ENCODE data around the gene OLA1. TPM values are rescaled to one million over a fixed set of nuclear protein-coding genes. Genes with fewer than 3 reads are reported as not detected.

OLA1 gene
- polyA plus RNA-seq, 1 experiment: 36.7 TPM

- POLR2A ChIA-PET: no interaction called here
- TF ChIP-seq CTCF (IDR thresholded peaks at IDR 0.05; ENCODE audit: insufficient read depth, low read depth, low read length): no peak
- H3K36me3 ChIP-seq (ENCODE audit: control insufficient read depth, insufficient read depth, low read length): 0 out of 2 replicates have a peak, but pooled peaks cover 1% of the 10 kb centered on the region
- H3K27me3 ChIP-seq (ENCODE audit: control insufficient read depth, insufficient read depth, low read length): no peaks in the 10 kb centered on the region
- no peak for DNase-seq (ENCODE audit: low read depth)
- CTCF ChIA-PET: interaction anchor here (1.6 kb wide), 1 partner anchor 20 kb away, joined by 4 read pairs; no protein-coding TSS in a partner anchor
- H3K4me3 ChIP-seq (ENCODE audit: low read depth, low read length): no peak overlapping the region
These were observed 110.2 kb downstream of the OLA1 start for GRCh38 chr2:174138161-174138560.

DNA sequence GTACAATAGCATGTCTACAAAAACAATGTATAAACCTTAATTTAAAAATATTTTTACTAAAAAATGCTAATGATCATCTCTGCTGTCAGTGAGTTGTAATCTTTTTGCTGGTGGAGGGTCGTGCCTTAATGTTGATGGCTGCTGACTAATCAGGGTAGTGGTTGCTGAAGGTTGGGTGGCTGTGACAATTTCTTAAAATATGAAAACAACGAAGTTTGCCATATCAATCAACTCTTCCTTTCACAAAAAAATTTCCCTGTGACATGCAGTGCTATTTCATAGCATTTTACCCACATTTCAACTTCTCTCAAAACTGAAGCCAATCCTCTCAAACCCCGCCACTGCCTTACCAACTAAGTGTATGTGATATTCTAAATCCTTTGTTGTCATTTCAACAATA lies 112.4 kb downstream of the OLA1 start:
- CTCF ChIA-PET: interaction anchor here (0.6 kb wide), 1 partner anchor 340 kb away, joined by 4 read pairs; no protein-coding TSS in a partner anchor
- no peak for TF ChIP-seq CTCF (IDR thresholded peaks at IDR 0.05; ENCODE audit: insufficient read depth, low read depth, low read length)

GRCh38 chr2:174125090-174125489 lies 123.2 kb downstream of the OLA1 start:
- H3K27me3 ChIP-seq (ENCODE audit: control insufficient read depth, insufficient read depth, low read length): no peaks in the 10 kb centered on the region
- TF ChIP-seq CTCF (IDR thresholded peaks at IDR 0.05; ENCODE audit: insufficient read depth, low read depth, low read length): no peak
- no peak for DNase-seq (ENCODE audit: low read depth)
- ChIA-PET CTCF (no interaction called here), POLR2A (no interaction called here)
- H3K36me3 ChIP-seq (ENCODE audit: control insufficient read depth, insufficient read depth, low read length): no peaks in the 10 kb centered on the region
- H3K4me3 ChIP-seq (ENCODE audit: low read depth, low read length): no peak overlapping the region

More for the DNA sequence above, 112.4 kb downstream of the OLA1 start:
- POLR2A ChIA-PET: no interaction called here
- DNase-seq (ENCODE audit: low read depth): no peak
- no peaks in the 10 kb centered on the region for H3K27me3 ChIP-seq (ENCODE audit: control insufficient read depth, insufficient read depth, low read length)
- 0 out of 2 replicates have a peak, but pooled peaks cover 1% of the 10 kb centered on the region for H3K36me3 ChIP-seq (ENCODE audit: control insufficient read depth, insufficient read depth, low read length)
- H3K4me3 ChIP-seq (ENCODE audit: low read depth, low read length): no peak overlapping the region

DNA sequence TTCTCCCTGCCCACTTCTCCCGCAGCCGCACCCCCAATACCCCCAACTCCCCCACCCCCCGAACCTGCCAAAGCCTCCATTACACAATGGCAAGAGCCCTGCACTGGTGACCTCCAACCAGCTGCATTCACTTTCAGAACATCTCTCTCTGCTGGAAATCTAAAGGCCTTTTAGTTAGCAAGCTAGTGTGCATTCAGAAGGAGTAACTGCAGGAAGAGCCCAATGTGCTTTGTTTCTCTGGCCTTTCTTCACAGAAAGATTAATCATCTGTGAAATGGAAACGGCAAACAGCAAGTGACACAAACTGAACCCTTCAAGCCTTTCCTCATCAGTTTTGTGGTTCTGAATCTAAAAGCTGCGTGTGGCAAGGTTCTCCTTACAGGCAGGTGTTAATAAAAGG lies 124.2 kb downstream of the OLA1 start:
- H3K27me3 ChIP-seq (ENCODE audit: control insufficient read depth, insufficient read depth, low read length): no peaks in the 10 kb centered on the region
- no peak for TF ChIP-seq CTCF (IDR thresholded peaks at IDR 0.05; ENCODE audit: insufficient read depth, low read depth, low read length)
- POLR2A ChIA-PET: no interaction called here
- no peak for DNase-seq (ENCODE audit: low read depth)
- no peaks in the 10 kb centered on the region for H3K36me3 ChIP-seq (ENCODE audit: control insufficient read depth, insufficient read depth, low read length)
- CTCF ChIA-PET: no interaction called here
- H3K4me3 ChIP-seq (ENCODE audit: low read depth, low read length): no peak overlapping the region

DNA sequence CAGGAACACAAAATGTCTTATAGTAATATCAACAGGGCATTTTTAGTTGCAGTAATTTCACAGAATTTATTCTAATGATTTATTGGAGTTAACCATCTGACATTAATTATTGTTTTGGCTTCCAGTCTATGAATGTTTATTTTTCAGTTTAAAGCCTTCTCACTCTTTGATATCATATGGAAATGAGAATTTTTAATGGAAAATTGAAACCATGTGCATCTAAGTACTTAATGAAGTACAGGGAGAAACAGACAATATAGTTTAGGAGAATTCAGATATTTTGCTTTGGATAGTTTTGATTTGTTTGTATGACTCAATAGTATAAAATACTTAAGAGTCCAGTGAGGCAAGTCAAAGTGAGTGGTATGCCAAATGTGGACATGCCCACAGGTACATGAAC lies 126.1 kb downstream of the OLA1 start:
- no peaks in the 10 kb centered on the region for H3K36me3 ChIP-seq (ENCODE audit: control insufficient read depth, insufficient read depth, low read length)
- no peaks in the 10 kb centered on the region for H3K27me3 ChIP-seq (ENCODE audit: control insufficient read depth, insufficient read depth, low read length)
- DNase-seq (ENCODE audit: low read depth): no peak
- TF ChIP-seq CTCF (IDR thresholded peaks at IDR 0.05; ENCODE audit: insufficient read depth, low read depth, low read length): no peak
- ChIA-PET CTCF (interaction anchor here (0.9 kb wide), 1 partner anchor 22 kb away, joined by 3 read pairs; no protein-coding TSS in a partner anchor), POLR2A (no interaction called here)
- H3K4me3 ChIP-seq (ENCODE audit: low read depth, low read length): no peak overlapping the region

Data from BJ (cell line).